K562 (cell line): Measurements from ENCODE around the gene SLC6A14. TPM values are rescaled to one million over a fixed set of nuclear protein-coding genes. Genes with fewer than 3 reads are reported as not detected.

ENCODE experiments used
- ATAC-seq: fragments of 200-7000 bp; cut with Tn5 transposase; 3 replicates; pipeline ENCODE4 v1.9.1; 2020; ENCODE audit warnings: moderate library complexity
- BruUV-seq: library from RNA; stranded (reverse); fragments of 400-500 nt; replicated peaks from 2 replicates; lab custom pipeline; 2021; lab: Mats Ljungman, UMichigan
- CTCF ChIA-PET: fragments of 300-600 bp; formaldehyde crosslinking; extraction: SDS; loops from one replicate; lab custom pipeline; 2021; ENCODE audit warnings: low intra/inter-chr PET ratio; lab: Yijun Ruan, JAX
- POLR2A ChIA-PET: fragments of 300-600, 350-650 bp; sonication (Branson Sonifier 250); formaldehyde crosslinking; extraction: SDS; loops from one replicate; lab custom pipeline; 2021; ENCODE audit warnings: antibody characterized with exemption, inconsistent platforms; lab: Yijun Ruan, JAX
- DNase-seq, 4 experiments: peaks; one replicate each; pipeline versions ENCODE4 v3.0.0 to v3.0.0-alpha.2; 2011 to 2018; ENCODE audit warnings: low spot score in 3 of 4, mixed read lengths in 3 of 4; ENCODE audit errors: extremely low read depth in 1 of 4
- FAIRE-seq: peaks from 2 replicates; lab custom pipeline; 2011; peaks lifted over from hg19 to GRCh38; lab: Jason Lieb, UNC
- H2AFZ ChIP-seq: 2 replicates; pipeline ENCODE4 v1.6.0; 2011; ENCODE audit warnings: low read depth, low read length, control low read depth, inconsistent platforms
- H3K27ac ChIP-seq: fragments of 200-600 bp; 3 replicates; pipeline ENCODE4 v1.8.0; 2011; ENCODE audit warnings: low read depth, mild to moderate bottlenecking, control low read depth, inconsistent platforms, low read length, moderate library complexity, mixed read lengths; ENCODE audit errors: extremely low read depth
- H3K27me3 ChIP-seq, 2 experiments: fragments of 300-600 bp in 1 of 2; 2 replicates in 1 of 2; 3 replicates in 1 of 2; pipeline versions ENCODE4 v1.6.0 to v1.8.0; 2011; ENCODE audit warnings: inconsistent platforms in 2 of 2, low read length in 2 of 2, mild to moderate bottlenecking in 1 of 2, mixed read lengths in 1 of 2, moderate library complexity in 1 of 2; ENCODE audit not compliant: control insufficient read depth in 2 of 2, insufficient read depth in 2 of 2
- H3K36me3 ChIP-seq: fragments of 300-600 bp; 3 replicates; pipeline ENCODE4 v1.8.0; 2011; ENCODE audit warnings: mild to moderate bottlenecking, low read length, inconsistent platforms; ENCODE audit not compliant: control insufficient read depth, insufficient read depth
- H3K4me1 ChIP-seq, 2 experiments: fragments of 200-600 bp in 1 of 2; replicated peaks in 1 of 2; 2 replicates in 1 of 2; 3 replicates in 1 of 2; pipeline versions ENCODE4 v1.5.1 to v1.8.0; 2011; ENCODE audit warnings: inconsistent platforms in 2 of 2, low read length in 2 of 2, mild to moderate bottlenecking in 1 of 2, mixed read lengths in 1 of 2, moderate library complexity in 1 of 2; ENCODE audit not compliant: control insufficient read depth in 2 of 2, insufficient read depth in 2 of 2
- H3K4me2 ChIP-seq: 2 replicates; pipeline ENCODE4 v1.6.1; 2011; ENCODE audit warnings: low read length, control low read depth, inconsistent platforms, mixed read lengths; ENCODE audit not compliant: insufficient read depth
- H3K4me3 ChIP-seq: fragments of 200-600 bp; sonication (generic), shearing (Covaris generic); 2 replicates; pipeline ENCODE4 v1.5.1; 2016; ENCODE audit warnings: control low read depth, inconsistent platforms
- H3K79me2 ChIP-seq: fragments of 200-600 bp; 3 replicates; pipeline ENCODE4 v1.8.0; 2011; ENCODE audit warnings: low read length, inconsistent platforms; ENCODE audit not compliant: control insufficient read depth, insufficient read depth
- H3K9ac ChIP-seq, 2 experiments: 2 replicates each; pipeline versions ENCODE4 v1.6.0 to v1.6.1; 2011; ENCODE audit warnings: low read depth in 2 of 2, low read length in 2 of 2, control low read depth in 1 of 2, inconsistent platforms in 1 of 2, mild to moderate bottlenecking in 1 of 2, mixed read lengths in 1 of 2; ENCODE audit not compliant: insufficient read depth in 1 of 2
- H3K9me1 ChIP-seq: one replicate; pipeline ENCODE4 v1.6.0; 2011; ENCODE audit warnings: inconsistent platforms, mild to moderate bottlenecking, low read length, moderate library complexity; ENCODE audit not compliant: control insufficient read depth, insufficient read depth
- H3K9me3 ChIP-seq: replicated peaks from 2 replicates; pipeline ENCODE4 v1.5.1; 2011; ENCODE audit warnings: low read depth, low read length, inconsistent platforms; ENCODE audit not compliant: control insufficient read depth, insufficient read depth
- H4K20me1 ChIP-seq: replicated peaks from 2 replicates; pipeline ENCODE4 v1.6.1; 2011; ENCODE audit warnings: low read length, inconsistent platforms, mixed read lengths; ENCODE audit not compliant: control insufficient read depth, insufficient read depth
- CXXC5 ChIP-seq: fragments of 250-450 bp; sonication (Bioruptor Pico); IDR thresholded peaks from 2 replicates; pipeline ENCODE4 v1.8.0; 2022; ENCODE audit warnings: inconsistent platforms, mild to moderate bottlenecking, moderate library complexity
- FOXP1 ChIP-seq: sonication (generic); formaldehyde crosslinking; IDR thresholded peaks from 2 replicates; pipeline ENCODE4 v1.8.0; 2022; ENCODE audit warnings: mild to moderate bottlenecking, missing genetic modification reagents
- HDAC2 ChIP-seq: fragments of 450-650 bp; IDR thresholded peaks from 2 replicates; pipeline ENCODE4 v1.6.1; 2016; ENCODE audit warnings: mild to moderate bottlenecking
- HMGXB4 ChIP-seq: sonication (generic); formaldehyde crosslinking; IDR thresholded peaks from 2 replicates; pipeline ENCODE4 v1.8.1; 2023; ENCODE audit warnings: mild to moderate bottlenecking, missing genetic modification reagents
- LCOR ChIP-seq: sonication (generic); formaldehyde crosslinking; IDR thresholded peaks from 2 replicates; pipeline ENCODE4 v1.8.0; 2022; ENCODE audit warnings: mild to moderate bottlenecking, missing genetic modification reagents
- MLLT1 ChIP-seq, 2 experiments: fragments of 450-650 bp; IDR thresholded peaks; 2 replicates each; pipeline ENCODE4 v1.6.1; 2016
- MYBL2 ChIP-seq, 2 experiments: fragments of 450-650 bp in 1 of 2; sonication (generic) in 1 of 2; formaldehyde crosslinking in 1 of 2; IDR thresholded peaks; 2 replicates each; pipeline versions ENCODE4 v1.6.1 to v1.8.1; 2017 to 2022; ENCODE audit warnings: borderline replicate concordance in 1 of 2, inconsistent platforms in 1 of 2, low read depth in 1 of 2, mild to moderate bottlenecking in 1 of 2, missing genetic modification reagents in 1 of 2, moderate library complexity in 1 of 2
- RHOXF2B ChIP-seq: fragments of 250-450 bp; sonication (Bioruptor Pico); conservative IDR thresholded peaks from 2 replicates; pipeline ENCODE4 v1.5.1; 2021
- SIX5 ChIP-seq, 2 experiments: IDR thresholded peaks; 2 replicates each; pipeline ENCODE4 v1.6.1; 2011; ENCODE audit warnings: low read length in 2 of 2, borderline replicate concordance in 1 of 2, low read depth in 1 of 2, mild to moderate bottlenecking in 1 of 2, moderate library complexity in 1 of 2; ENCODE audit not compliant: insufficient read depth in 1 of 2
- TEAD2 ChIP-seq: fragments of 450-650 bp; IDR thresholded peaks from 2 replicates; pipeline ENCODE4 v1.6.1; 2016; ENCODE audit warnings: missing genetic modification characterization, control low read depth, missing compliant biosample characterization
- ZNF197 ChIP-seq: fragments of 200-800 bp; sonication (Bioruptor generic); IDR thresholded peaks from 2 replicates; pipeline ENCODE4 v1.6.1; 2016; ENCODE audit warnings: low read depth, missing genetic modification characterization, missing compliant biosample characterization
- ZNF408 ChIP-seq: fragments of 250-450 bp; sonication (Bioruptor Pico); IDR thresholded peaks from 2 replicates; pipeline ENCODE4 v1.4.0; 2020; ENCODE audit warnings: low read depth, mild to moderate bottlenecking, moderate library complexity
- ZNF518B ChIP-seq: fragments of 250-450 bp; sonication (Bioruptor Pico); IDR thresholded peaks from 2 replicates; pipeline ENCODE4 v1.5.0; 2021; ENCODE audit warnings: mild to moderate bottlenecking, moderate library complexity
- ZNF717 ChIP-seq: fragments of 250-450 bp; sonication (Bioruptor Pico); IDR thresholded peaks from 2 replicates; pipeline ENCODE4 v1.5.0; 2021
- ZNF780A ChIP-seq: fragments of 250-450 bp; sonication (Bioruptor Pico); IDR thresholded peaks from 2 replicates; pipeline ENCODE4 v1.5.0; 2021; ENCODE audit warnings: mild to moderate bottlenecking
- ZZZ3 ChIP-seq: fragments of 450-650 bp; IDR thresholded peaks from 2 replicates; pipeline ENCODE4 v1.6.1; 2016; ENCODE audit warnings: antibody characterized with exemption, mild to moderate bottlenecking, moderate library complexity
- WGBS: fragments of 100-300 bp; shearing (Covaris generic); methylation state at CpG from one replicate; pipeline ENCODE4 v1.1.6; 2016; ENCODE audit warnings: low coverage, mixed read lengths; ENCODE audit not compliant: insufficient coverage; ENCODE audit errors: missing lambda C conversion rate; 5-methylcytosine and 5-hydroxymethylcytosine counted together
- in situ Hi-C: fragments of 300-500 bp; cut with MboI; formaldehyde crosslinking; loops from 4 replicates; pipeline ENCODE4 v1.15.0; 2018; ENCODE audit warnings: inconsistent platforms, mixed read lengths
- intact Hi-C: fragments of 100-400 bp; cut with micrococcal nuclease; formaldehyde crosslinking; loops from 2 replicates; pipeline ENCODE4 v1.14.2; 2022
- polyA plus RNA-seq, 8 experiments: library from polyadenylated mRNA; depleted of rRNA in 4 of 8; stranded (reverse) in 5 of 8; unstranded in 3 of 8; fragments of >200 nt; fragmentation: Nextera tagmentation in 2 of 8; fragmentation: Illumina TruSeq in 1 of 8; extraction: Ambion mirVana in 2 of 8; extraction: Trizol in 1 of 8; gene quantifications; 2 replicates each; pipeline versions ENCODE4 v1.2.1 to v1.2.3, GENCODE V29; 2011 to 2014; ENCODE audit warnings: inconsistent platforms in 1 of 8, missing spikeins in 1 of 8
- total RNA-seq, 7 experiments: library from RNA; depleted of rRNA in 6 of 7; stranded (reverse); fragments of >200 nt in 6 of 7; fragmentation: Illumina TruSeq in 2 of 7; extraction: Trizol in 2 of 7; gene quantifications; 2 replicates each; pipeline versions ENCODE4 v1.2.1 to v1.2.3, GENCODE V29; 2011 to 2021; ENCODE audit warnings: low replicate concordance in 1 of 7

SLC6A14 gene
- total and polyA plus RNA-seq, 9 of the 15 experiments (the other 6 are each of a cell fraction or from before 2014, with no cell fraction given): 0.04 TPM; not detected in 8

- FAIRE-seq: no peak
- TF ChIP-seq CXXC5 (no peak), MLLT1 (IDR thresholded peaks at IDR 0.05) (no peak), SIX5 (IDR thresholded peaks at IDR 0.05; ENCODE audit: borderline replicate concordance in 1 of 2, insufficient read depth in 1 of 2, low read depth in 1 of 2, low read length in 2 of 2) (no peak), ZNF518B (CRISPR knock-in tag) (no peak), FOXP1 (CRISPR knock-in tag) (no peak), LCOR (CRISPR knock-in tag) (no peak), HDAC2 (no peak), ZNF408 (CRISPR knock-in tag) (no peak), ZNF197 (CRISPR knock-in tag) (no peak), TEAD2 (tag) (no peak), ZNF780A (CRISPR knock-in tag) (no peak), HMGXB4 (no peak), MYBL2 (IDR thresholded peaks at IDR 0.05; ENCODE audit: low read depth) (no peak), MYBL2 (CRISPR knock-in tag; IDR thresholded peaks at IDR 0.05; ENCODE audit: borderline replicate concordance) (no peak), ZZZ3 (no peak), RHOXF2B (no peak), ZNF717 (no peak)
These were observed 23.1 kb upstream of the SLC6A14 start for GRCh38 chrX:116413273-116413672.

More at GRCh38 chrX:116413273-116413672, 23.1 kb upstream of the SLC6A14 start:
- Histone ChIP-seq H3K4me2 (no peak overlapping the region), H4K20me1 (no peaks in the 10 kb centered on the region), H3K9me1 (no peaks in the 10 kb centered on the region), H3K27me3 (no peaks in the 10 kb centered on the region), H3K9me3 (no peaks in the 10 kb centered on the region), H3K27ac (no peak overlapping the region), H3K79me2 (no peaks in the 10 kb centered on the region), H3K9ac (no peak overlapping the region), H2AFZ (no peak overlapping the region), H3K36me3 (no peaks in the 10 kb centered on the region), H3K4me1 (no peaks in the 10 kb centered on the region), H3K4me3 (no peak overlapping the region)
- in situ Hi-C loops (no loop called here), intact Hi-C loops (no loop called here)
- ChIA-PET POLR2A (no interaction called here), CTCF (no interaction called here)
- DNase-seq (no peak), ATAC-seq (no peak)
- WGBS: 0% methylated on average over 1 of the region's 1 CpG
- BruUV-seq: no TSS peak
